ENCODE data around the gene RGS19.
"Not testable (repeated sequence)": the region's sequence is repeated elsewhere in the genome, so short reads cannot be mapped to it uniquely, and the experiment has no call there.

- TF ChIP-seq POLR2A (IDR thresholded peaks at IDR 0.05; ENCODE audit: low read depth, low read length); TAF1 (IDR thresholded peaks at IDR 0.05; ENCODE audit: borderline replicate concordance, low read depth, low read length); POLR2AphosphoS5 (IDR thresholded peaks at IDR 0.05; ENCODE audit: low read depth, low read length): not testable (repeated sequence)
Observed at GRCh38 chr20:64117432-64117777, 38.1 kb upstream of the RGS19 start.
